Activated CD4-positive, alpha-beta T cell treated with anti-CD3 and anti-CD28 coated beads, Interleukin-2, amount 10 ng/mL, durations not matched to agents 24 days and 14 days (primary cell): ENCODE results near the gene PCNX3. TPM values are rescaled to one million over a fixed set of nuclear protein-coding genes. Genes with fewer than 3 reads are reported as not detected.
"Not testable (repeated sequence)": the region's sequence is repeated elsewhere in the genome, so short reads cannot be mapped to it uniquely, and the experiment has no call there.

ENCODE experiments used
- DNase-seq: peaks from one replicate; pipeline ENCODE4 v3.0.0; 2022
- H3K27ac Mint-ChIP-seq: one replicate; pipeline ENCODE4 v1.8.0; 2022; ENCODE audit warnings: mild to moderate bottlenecking, mixed read lengths
- H3K27me3 Mint-ChIP-seq: one replicate; pipeline ENCODE4 v1.8.0; 2022; ENCODE audit warnings: mixed read lengths
- H3K36me3 Mint-ChIP-seq: one replicate; pipeline ENCODE4 v1.8.0; 2022; ENCODE audit warnings: low read depth, mild to moderate bottlenecking, mixed read lengths
- H3K4me1 Mint-ChIP-seq: one replicate; pipeline ENCODE4 v1.8.0; 2021; ENCODE audit warnings: mixed read lengths
- H3K4me3 Mint-ChIP-seq: one replicate; pipeline ENCODE4 v1.8.0; 2022; ENCODE audit warnings: mild to moderate bottlenecking, moderate library complexity, mixed read lengths
- H3K9me3 Mint-ChIP-seq: one replicate; pipeline ENCODE4 v1.8.0; 2021; ENCODE audit warnings: mixed read lengths
- intact Hi-C: fragments of 100-400 bp; cut with micrococcal nuclease; formaldehyde crosslinking; loops from one replicate; pipeline ENCODE4 v1.15.1; 2023
- total RNA-seq: library from RNA; stranded (reverse); gene quantifications from 2 replicates; pipeline ENCODE4 v1.2.3, GENCODE V29; 2022

PCNX3 gene
- total RNA-seq, 1 donor from 2014 or later: 55.1 TPM

- H3K4me1 Mint-ChIP-seq: peaks cover 34% of the 10 kb centered on the region
- no peak overlapping the region for H3K4me3 Mint-ChIP-seq
- DNase-seq: no peak
- intact Hi-C loops: loop anchor here (10.0 kb wide), 1 partner anchor 1606 kb away; the partner anchor contains the start of gene GRK2
- H3K27ac Mint-ChIP-seq: peak overlapping the region; percentile 13
- H3K27me3 Mint-ChIP-seq: no peaks in the 10 kb centered on the region
- no peaks in the 10 kb centered on the region for H3K9me3 Mint-ChIP-seq
- peaks cover 62% of the 10 kb centered on the region for H3K36me3 Mint-ChIP-seq
These were observed 42.8 kb downstream of the PCNX3 start for GRCh38 chr11:65658174-65659021.

GRCh38 chr11:65660038-65660437 lies 44.5 kb downstream of the PCNX3 start:
- H3K36me3 Mint-ChIP-seq: peaks cover 55% of the 10 kb centered on the region

GRCh38 chr11:65660908-65661307 lies 45.3 kb downstream of the PCNX3 start:
- H3K9me3 Mint-ChIP-seq, H3K27me3 Mint-ChIP-seq, H3K27ac Mint-ChIP-seq, DNase-seq, intact Hi-C loops: not testable (repeated sequence)
- Mint-ChIP-seq H3K4me3 (peak overlapping the region; percentile 86), H3K36me3 (peaks cover 48% of the 10 kb centered on the region), H3K4me1 (peaks cover 28% of the 10 kb centered on the region)

More at GRCh38 chr11:65660038-65660437, 44.5 kb downstream of the PCNX3 start:
- no peak for DNase-seq
- Mint-ChIP-seq H3K4me3 (peak overlapping the region; percentile 60), H3K27me3 (no peaks in the 10 kb centered on the region), H3K4me1 (peaks cover 30% of the 10 kb centered on the region), H3K27ac (peak overlapping the region; percentile 56), H3K9me3 (no peaks in the 10 kb centered on the region)
- intact Hi-C loops: no loop called here

- H3K27me3 Mint-ChIP-seq: no peaks in the 10 kb centered on the region
- intact Hi-C loops: loop anchor here (2.0 kb wide), 2 partner anchors 197 to 635 kb away; partner anchors contain the start of genes CFL1 and SNX15
- peak; percentile 62 for DNase-seq
These were observed 46.1 kb downstream of the PCNX3 start for GRCh38 chr11:65661599-65662246.

GRCh38 chr11:65662247-65662798 lies 46.7 kb downstream of the PCNX3 start:
- intact Hi-C loops: loop anchor here (2.0 kb wide), 2 partner anchors 196 to 636 kb away; partner anchors contain the start of genes CFL1 and SNX15
- no peaks in the 10 kb centered on the region for H3K27me3 Mint-ChIP-seq

More at GRCh38 chr11:65661599-65662246, 46.1 kb downstream of the PCNX3 start:
- Mint-ChIP-seq H3K4me1 (peaks cover 26% of the 10 kb centered on the region), H3K4me3 (peak overlapping the region; percentile 86), H3K9me3 (no peaks in the 10 kb centered on the region), H3K36me3 (peaks cover 42% of the 10 kb centered on the region), H3K27ac (peak overlapping the region; percentile 75)

GRCh38 chr11:65662799-65663638 lies 47.4 kb downstream of the PCNX3 start, which contains the start of gene RELA:
TSS of gene RELA (minus strand) at chr11:65662916. CDS start at chr11:65662832, 84 bp downstream.
- peak; percentile 97 for DNase-seq
- no peaks in the 10 kb centered on the region for H3K27me3 Mint-ChIP-seq
- peak within 1 kb of the TSS; percentile 92 for H3K4me3 Mint-ChIP-seq
- peaks cover 30% of the 10 kb centered on the region for H3K36me3 Mint-ChIP-seq
- intact Hi-C loops: loop anchor here (1.0 to 2.0 kb wide), 8 partner anchors 11 to 636 kb away; partner anchors contain the start of genes BANF1, C11orf68, CFL1 and DRAP1
- H3K4me1 Mint-ChIP-seq: peaks cover 24% of the 10 kb centered on the region
- H3K27ac Mint-ChIP-seq: peak within 1 kb of the TSS; percentile 93
- H3K9me3 Mint-ChIP-seq: no peaks in the 10 kb centered on the region

More at GRCh38 chr11:65662247-65662798, 46.7 kb downstream of the PCNX3 start:
- Mint-ChIP-seq H3K4me3 (peak overlapping the region; percentile 86), H3K36me3 (peaks cover 37% of the 10 kb centered on the region), H3K27ac (peak overlapping the region; percentile 75), H3K9me3 (no peaks in the 10 kb centered on the region), H3K4me1 (peaks cover 25% of the 10 kb centered on the region)
- no peak for DNase-seq

GRCh38 chr11:65663639-65664200 lies 48.1 kb downstream of the PCNX3 start:
- intact Hi-C loops: loop anchor here (1.0 to 2.0 kb wide), 8 partner anchors 11 to 637 kb away; partner anchors contain the start of genes BANF1, C11orf68, CFL1 and DRAP1
- peak overlapping the region; percentile 93 for H3K27ac Mint-ChIP-seq
- H3K36me3 Mint-ChIP-seq: peaks cover 25% of the 10 kb centered on the region
- H3K4me3 Mint-ChIP-seq: peak overlapping the region; percentile 92
- H3K4me1 Mint-ChIP-seq: peaks cover 24% of the 10 kb centered on the region
- no peaks in the 10 kb centered on the region for H3K9me3 Mint-ChIP-seq
- H3K27me3 Mint-ChIP-seq: no peaks in the 10 kb centered on the region
- peak; percentile 82 for DNase-seq

GRCh38 chr11:65672180-65672860 lies 56.7 kb downstream of the PCNX3 start:
- no peaks in the 10 kb centered on the region for H3K4me1 Mint-ChIP-seq
- DNase-seq: no peak

GRCh38 chr11:65672982-65673381 lies 57.4 kb downstream of the PCNX3 start:
- Mint-ChIP-seq H3K27ac (no peak overlapping the region), H3K36me3 (no peaks in the 10 kb centered on the region), H3K4me1 (no peaks in the 10 kb centered on the region), H3K9me3 (no peaks in the 10 kb centered on the region), H3K4me3 (no peak overlapping the region), H3K27me3 (no peaks in the 10 kb centered on the region)
- intact Hi-C loops: no loop called here
- no peak for DNase-seq

More at GRCh38 chr11:65672180-65672860, 56.7 kb downstream of the PCNX3 start:
- intact Hi-C loops: no loop called here
- Mint-ChIP-seq H3K4me3 (no peak overlapping the region), H3K27ac (no peak overlapping the region), H3K27me3 (no peaks in the 10 kb centered on the region), H3K9me3 (no peaks in the 10 kb centered on the region), H3K36me3 (no peaks in the 10 kb centered on the region)

GRCh38 chr11:65680192-65680743 lies 64.7 kb downstream of the PCNX3 start:
- H3K27ac Mint-ChIP-seq: no peak overlapping the region
- H3K27me3 Mint-ChIP-seq: peaks cover 12% of the 10 kb centered on the region
- no peaks in the 10 kb centered on the region for H3K4me1 Mint-ChIP-seq
- intact Hi-C loops: no loop called here
- no peaks in the 10 kb centered on the region for H3K36me3 Mint-ChIP-seq
- DNase-seq: no peak
- H3K4me3 Mint-ChIP-seq: no peak overlapping the region
- H3K9me3 Mint-ChIP-seq: no peaks in the 10 kb centered on the region

GRCh38 chr11:65683480-65683879 lies 67.9 kb downstream of the PCNX3 start:
- H3K4me3 Mint-ChIP-seq, intact Hi-C loops, H3K27ac Mint-ChIP-seq, H3K4me1 Mint-ChIP-seq, DNase-seq, H3K9me3 Mint-ChIP-seq, H3K36me3 Mint-ChIP-seq: not testable (repeated sequence)
- H3K27me3 Mint-ChIP-seq: peaks cover 14% of the 10 kb centered on the region

GRCh38 chr11:65685981-65686380 lies 70.4 kb downstream of the PCNX3 start:
- intact Hi-C loops: no loop called here
- no peak overlapping the region for H3K27ac Mint-ChIP-seq
- DNase-seq: no peak
- no peak overlapping the region for H3K4me3 Mint-ChIP-seq
- H3K9me3 Mint-ChIP-seq: no peaks in the 10 kb centered on the region
- no peaks in the 10 kb centered on the region for H3K36me3 Mint-ChIP-seq
- H3K4me1 Mint-ChIP-seq: no peaks in the 10 kb centered on the region
- peaks cover 17% of the 10 kb centered on the region for H3K27me3 Mint-ChIP-seq
